Neural progenitor cell (in vitro differentiated cells): Measurements from ENCODE around the gene GAS6. TPM values are rescaled to one million over a fixed set of nuclear protein-coding genes. Genes with fewer than 3 reads are reported as not detected.

Source experiments
- DNase-seq: peaks from one replicate; pipeline ENCODE4 v3.0.0-alpha.2; 2016; ENCODE audit warnings: low spot score
- H2AFZ ChIP-seq: fragments of 200-600 bp; sonication (generic); replicated peaks from 2 replicates; pipeline ENCODE4 v1.6.1; 2016; ENCODE audit warnings: antibody characterized with exemption
- H3F3A ChIP-seq: fragments of 200-600 bp; sonication (generic); 2 replicates; pipeline ENCODE4 v1.6.1; 2016; ENCODE audit warnings: antibody characterized with exemption, low read depth
- H3K27ac ChIP-seq: fragments of 200-600 bp; sonication (generic); 2 replicates; pipeline ENCODE4 v1.5.1; 2016; ENCODE audit warnings: mild to moderate bottlenecking
- H3K27me3 ChIP-seq: fragments of 200-600 bp; sonication (generic); 2 replicates; pipeline ENCODE4 v1.6.1; 2016; ENCODE audit warnings: mild to moderate bottlenecking, moderate library complexity
- H3K36me3 ChIP-seq: fragments of 200-600 bp; sonication (generic); 2 replicates; pipeline ENCODE4 v1.5.1; 2016
- H3K4me1 ChIP-seq: fragments of 200-600 bp; sonication (generic); 2 replicates; pipeline ENCODE4 v1.6.1; 2016; ENCODE audit warnings: mixed run types
- H3K4me2 ChIP-seq: fragments of 200-600 bp; sonication (generic); 2 replicates; pipeline ENCODE4 v1.6.1; 2016
- H3K4me3 ChIP-seq: fragments of 200-600 bp; sonication (generic); 2 replicates; pipeline ENCODE4 v1.5.1; 2016
- H3K79me2 ChIP-seq: fragments of 200-600 bp; sonication (generic); 2 replicates; pipeline ENCODE4 v1.6.1; 2016; ENCODE audit warnings: low read depth
- H3K9ac ChIP-seq: fragments of 200-600 bp; sonication (generic); 2 replicates; pipeline ENCODE4 v1.6.1; 2016
- H3K9me3 ChIP-seq: fragments of 200-600 bp; sonication (generic); 2 replicates; pipeline ENCODE4 v1.5.1; 2016; ENCODE audit warnings: low read depth
- H4K20me1 ChIP-seq: fragments of 200-600 bp; sonication (generic); 2 replicates; pipeline ENCODE4 v1.6.1; 2016; ENCODE audit warnings: low read depth
- H3K27ac Mint-ChIP-seq: 3 replicates; pipeline ENCODE4 v1.8.0; 2021; ENCODE audit warnings: mixed read lengths
- H3K27me3 Mint-ChIP-seq: 2 replicates; pipeline ENCODE4 v1.8.0; 2022; ENCODE audit warnings: low read depth, mild to moderate bottlenecking, inconsistent platforms, moderate library complexity, mixed read lengths; ENCODE audit not compliant: insufficient read depth
- H3K36me3 Mint-ChIP-seq: 3 replicates; pipeline ENCODE4 v1.8.0; 2021; ENCODE audit warnings: mixed read lengths
- H3K4me1 Mint-ChIP-seq: 3 replicates; pipeline ENCODE4 v1.8.0; 2021; ENCODE audit warnings: mixed read lengths
- H3K4me3 Mint-ChIP-seq: 3 replicates; pipeline ENCODE4 v1.8.0; 2021; ENCODE audit warnings: mild to moderate bottlenecking, moderate library complexity, mixed read lengths
- H3K9me3 Mint-ChIP-seq: 3 replicates; pipeline ENCODE4 v1.8.0; 2020; ENCODE audit warnings: mixed read lengths
- CTCF ChIP-seq: fragments of 200-600 bp; sonication (generic); IDR thresholded peaks from 2 replicates; pipeline ENCODE4 v1.5.1; 2017; ENCODE audit warnings: antibody characterized with exemption, mild to moderate bottlenecking
- EZH2 ChIP-seq: fragments of 200-600 bp; sonication (generic); IDR thresholded peaks from 2 replicates; pipeline ENCODE4 v1.6.1; 2017; ENCODE audit warnings: antibody characterized with exemption, mild to moderate bottlenecking, moderate library complexity
- EZH2phosphoT487 ChIP-seq: fragments of 200-600 bp; sonication (generic); IDR thresholded peaks from 2 replicates; pipeline ENCODE4 v1.6.1; 2017; ENCODE audit warnings: antibody characterized with exemption
- total RNA-seq: library from RNA; depleted of rRNA; stranded (reverse); fragments of >200 nt; gene quantifications from 2 replicates; pipeline ENCODE4 v1.2.3, GENCODE V29; 2015; ENCODE audit warnings: low replicate concordance

GAS6 gene
- total RNA-seq, 1 donor from 2014 or later = 12.8 TPM

- H3K27ac Mint-ChIP-seq = no peak overlapping the region
- Histone ChIP-seq H3K36me3 (no peaks in the 10 kb centered on the region), H3K4me2 (no peak overlapping the region), H3K79me2 (no peaks in the 10 kb centered on the region), H3K27me3 (peaks cover 4% of the 10 kb centered on the region), H3K9me3 (no peaks in the 10 kb centered on the region), H3F3A (no peaks in the 10 kb centered on the region), H3K4me3 (no peak overlapping the region), H3K9ac (no peak overlapping the region), H3K4me1 (no peaks in the 10 kb centered on the region), H3K27ac (no peak overlapping the region), H2AFZ (no peak overlapping the region), H4K20me1 (peaks cover 11% of the 10 kb centered on the region)
- no peak for TF ChIP-seq EZH2phosphoT487
- no peak for TF ChIP-seq CTCF
- no peak for TF ChIP-seq EZH2
- H3K4me1 Mint-ChIP-seq = no peaks in the 10 kb centered on the region
- H3K36me3 Mint-ChIP-seq = no peaks in the 10 kb centered on the region
- H3K27me3 Mint-ChIP-seq = peaks cover 8% of the 10 kb centered on the region
- H3K4me3 Mint-ChIP-seq = no peak overlapping the region
- peaks cover 2% of the 10 kb centered on the region for H3K9me3 Mint-ChIP-seq
- DNase-seq = no peak
These were observed 82.3 kb downstream of the GAS6 start for GRCh38 chr13:113781571-113781970.

- H3K4me3 ChIP-seq = no peak overlapping the region
- Mint-ChIP-seq H3K36me3 (no peaks in the 10 kb centered on the region), H3K4me3 (peak overlapping the region; percentile 9), H3K27me3 (peaks cover 8% of the 10 kb centered on the region), H3K9me3 (peaks cover 2% of the 10 kb centered on the region), H3K4me1 (no peaks in the 10 kb centered on the region), H3K27ac (no peak overlapping the region)
- no peaks in the 10 kb centered on the region for H3K9me3 ChIP-seq
- peak; percentile 88 for DNase-seq
- peaks cover 4% of the 10 kb centered on the region for H3K27me3 ChIP-seq
- H3K27ac ChIP-seq = no peak overlapping the region
- peaks cover 17% of the 10 kb centered on the region for H4K20me1 ChIP-seq
- no peaks in the 10 kb centered on the region for H3K4me1 ChIP-seq
- no peaks in the 10 kb centered on the region for H3F3A ChIP-seq
- no peaks in the 10 kb centered on the region for H3K36me3 ChIP-seq
- no peaks in the 10 kb centered on the region for H3K79me2 ChIP-seq
- H3K4me2 ChIP-seq = no peak overlapping the region
- TF ChIP-seq EZH2phosphoT487 = no peak
- TF ChIP-seq EZH2 = no peak
- no peak for TF ChIP-seq CTCF
- H3K9ac ChIP-seq = no peak overlapping the region
- no peak overlapping the region for H2AFZ ChIP-seq
These were observed 86.3 kb downstream of the GAS6 start for GRCh38 chr13:113777311-113778260.

- Histone ChIP-seq H3K27me3 (peaks cover 4% of the 10 kb centered on the region), H2AFZ (no peak overlapping the region), H3K36me3 (no peaks in the 10 kb centered on the region), H3K79me2 (no peaks in the 10 kb centered on the region), H3K4me2 (no peak overlapping the region), H3F3A (no peaks in the 10 kb centered on the region), H3K4me3 (no peak overlapping the region), H3K9me3 (no peaks in the 10 kb centered on the region), H4K20me1 (peaks cover 17% of the 10 kb centered on the region), H3K4me1 (no peaks in the 10 kb centered on the region), H3K9ac (no peak overlapping the region), H3K27ac (no peak overlapping the region)
- Mint-ChIP-seq H3K36me3 (no peaks in the 10 kb centered on the region), H3K4me3 (no peak overlapping the region), H3K27ac (no peak overlapping the region), H3K4me1 (no peaks in the 10 kb centered on the region), H3K9me3 (peaks cover 2% of the 10 kb centered on the region), H3K27me3 (peaks cover 8% of the 10 kb centered on the region)
- DNase-seq = no peak
- TF ChIP-seq EZH2 (no peak), EZH2phosphoT487 (no peak), CTCF (no peak)
These were observed 87.4 kb downstream of the GAS6 start for GRCh38 chr13:113776231-113777125.
